HG03442 (cell line): ENCODE measurements around the gene CLIC2.
"Not testable (repeated sequence)": the region's sequence is repeated elsewhere in the genome, so short reads cannot be mapped to it uniquely, and the experiment has no call there.

Source experiments
- ATAC-seq: cut with Tn5 transposase; IDR thresholded peaks from one replicate; pipeline ENCODE4 v1.9.1; 2021; ENCODE audit warnings: mild to moderate bottlenecking, moderate library complexity; ENCODE audit not compliant: unreplicated experiment

Gene CLIC2

DNA sequence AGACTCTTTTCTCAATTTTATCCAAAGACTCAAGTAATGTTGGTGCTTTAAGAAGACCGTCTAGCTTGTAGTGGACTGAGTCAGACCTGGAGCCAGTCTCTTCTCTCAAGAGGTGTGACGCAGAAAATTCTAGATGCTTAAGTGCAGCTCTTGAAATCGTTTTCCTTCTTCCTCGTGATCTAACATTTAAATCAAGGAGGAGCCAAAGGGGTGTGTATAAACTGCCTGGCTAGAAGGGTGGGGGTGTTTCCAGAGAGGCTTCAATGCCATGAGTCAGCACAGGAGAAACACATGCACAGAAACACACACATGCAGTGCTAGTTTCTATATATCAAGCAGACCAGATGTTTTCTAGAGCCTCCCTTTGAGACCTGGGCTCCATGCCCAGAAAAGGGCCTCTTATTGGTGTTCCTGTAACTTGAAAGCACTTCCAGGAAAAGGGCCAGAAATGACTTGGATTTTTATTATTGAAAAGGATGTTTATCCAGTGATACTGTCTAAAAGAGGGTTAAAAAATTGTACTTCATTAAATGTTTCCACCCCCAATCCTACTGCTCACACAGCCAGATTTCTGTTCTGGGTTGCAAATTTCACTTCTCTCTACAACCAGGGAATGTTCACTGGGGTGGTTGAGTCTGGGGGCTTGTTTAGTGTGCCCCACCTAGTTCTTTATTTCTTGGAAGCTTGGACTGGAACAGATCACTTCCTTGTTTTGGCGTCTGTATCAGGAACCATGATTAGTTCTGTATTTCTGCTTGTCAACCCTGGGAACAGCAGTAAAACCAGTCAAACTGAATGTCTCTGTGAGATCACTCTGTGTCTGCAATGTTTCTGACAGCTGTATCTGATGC, at the start of gene CLIC2:
CLIC2 (minus strand) TSS at position 129 of the 851 bp plus-strand sequence. CDS start 187 bp downstream, outside the sequence.
- ATAC-seq, result peak; percentile 64

DNA sequence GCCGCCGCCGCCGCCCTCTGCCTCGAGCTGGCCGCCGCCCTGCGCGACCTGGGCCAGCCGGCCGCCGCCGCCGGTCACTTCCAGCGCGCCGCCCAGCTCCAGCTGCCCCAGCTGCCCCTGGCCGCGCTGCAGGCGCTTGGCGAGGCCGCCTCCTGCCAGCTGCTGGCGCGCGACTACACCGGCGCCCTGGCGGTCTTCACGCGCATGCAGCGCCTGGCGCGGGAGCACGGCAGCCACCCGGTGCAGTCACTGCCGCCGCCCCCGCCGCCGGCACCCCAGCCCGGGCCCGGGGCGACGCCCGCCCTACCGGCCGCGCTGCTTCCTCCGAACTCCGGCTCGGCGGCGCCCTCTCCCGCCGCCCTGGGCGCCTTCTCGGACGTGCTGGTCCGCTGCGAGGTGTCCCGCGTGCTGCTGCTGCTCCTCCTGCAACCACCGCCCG, 48.1 kb upstream of the CLIC2 start:
- ATAC-seq, result peak; percentile 36

DNA sequence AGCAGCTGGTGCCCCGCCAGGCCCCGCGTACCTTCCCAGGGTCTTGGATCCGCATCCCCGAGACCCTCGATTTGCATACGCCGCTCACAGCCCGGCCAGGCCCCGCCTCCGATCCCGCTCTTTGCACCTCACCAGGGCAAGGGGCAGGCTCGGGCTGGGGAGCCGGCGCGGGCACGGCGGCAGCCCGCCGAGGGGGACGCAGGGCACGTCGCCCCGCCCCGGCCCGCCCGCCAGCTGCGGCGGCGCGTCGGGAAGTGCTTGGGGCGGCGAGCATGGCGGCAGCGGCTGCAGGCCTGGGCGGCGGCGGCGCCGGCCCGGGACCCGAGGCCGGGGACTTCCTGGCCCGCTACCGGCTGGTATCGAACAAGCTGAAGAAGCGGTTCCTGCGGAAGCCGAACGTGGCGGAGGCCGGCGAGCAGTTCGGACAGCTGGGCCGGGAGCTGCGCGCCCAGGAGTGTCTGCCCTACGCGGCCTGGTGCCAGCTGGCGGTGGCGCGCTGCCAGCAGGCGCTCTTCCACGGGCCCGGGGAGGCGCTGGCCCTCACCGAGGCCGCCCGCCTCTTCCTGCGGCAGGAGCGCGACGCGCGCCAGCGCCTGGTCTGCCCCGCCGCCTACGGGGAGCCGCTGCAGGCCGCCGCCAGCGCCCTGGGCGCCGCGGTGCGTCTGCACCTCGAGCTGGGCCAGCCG, 47.6 kb upstream of the CLIC2 start, which contains the start of gene F8A2:
F8A2 (plus strand) TSS at position 253 of the 686 bp plus-strand sequence; CDS start at position 273, 20 bp downstream.
- ATAC-seq, result peak; percentile 73

DNA sequence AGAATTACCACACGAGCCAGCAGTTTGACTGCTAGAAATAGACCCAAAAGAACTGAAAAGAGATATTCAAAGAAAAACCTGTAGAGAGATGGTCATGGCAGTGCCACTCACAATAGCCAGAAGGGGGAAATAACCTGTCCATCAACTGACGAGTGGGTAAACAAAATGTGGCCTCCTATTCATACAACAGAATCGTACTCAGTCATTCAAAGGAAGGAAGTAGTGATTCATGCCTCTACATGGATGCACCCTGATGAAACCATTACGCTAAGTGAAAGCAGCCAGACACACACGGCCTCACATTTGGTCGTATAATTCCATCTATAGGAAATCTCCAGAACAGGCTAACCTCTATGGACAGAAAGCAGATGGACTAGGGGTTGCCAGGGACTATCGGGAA, 45.4 kb upstream of the CLIC2 start:
- ATAC-seq, result not testable (repeated sequence)

DNA sequence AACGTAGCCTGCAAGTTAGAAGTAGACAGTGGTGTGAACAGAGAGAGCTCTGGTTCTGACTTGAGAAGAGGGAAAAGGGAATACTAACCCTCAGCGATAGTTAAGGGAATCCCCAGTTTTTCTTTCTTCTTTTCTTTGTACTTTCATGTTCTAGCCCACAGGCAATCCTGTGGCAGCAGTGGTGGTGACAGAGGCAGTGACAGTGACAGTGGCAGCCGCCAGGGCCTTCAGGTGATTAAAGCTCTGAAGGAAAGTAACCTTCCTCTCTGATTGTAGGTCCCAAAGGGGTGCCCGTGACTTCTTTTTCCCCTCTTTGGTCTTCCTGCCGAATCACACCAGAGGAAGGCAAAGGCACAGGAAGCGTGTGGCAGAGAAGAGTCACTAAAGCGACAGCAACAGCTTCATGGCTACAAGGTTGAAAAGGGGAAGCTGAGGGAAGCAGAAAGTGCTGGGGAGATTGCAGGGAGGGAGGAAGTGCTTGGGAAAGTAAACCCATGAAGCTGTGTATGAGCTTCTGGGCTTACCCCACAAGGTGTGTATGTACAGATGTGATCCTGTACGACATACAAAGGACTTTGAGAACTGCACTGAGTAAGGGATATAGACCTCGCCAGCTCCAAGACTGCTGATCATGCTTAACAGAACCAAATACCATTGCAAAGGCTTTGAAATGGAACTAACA, 39.5 kb upstream of the CLIC2 start:
- ATAC-seq, result not testable (repeated sequence)

DNA sequence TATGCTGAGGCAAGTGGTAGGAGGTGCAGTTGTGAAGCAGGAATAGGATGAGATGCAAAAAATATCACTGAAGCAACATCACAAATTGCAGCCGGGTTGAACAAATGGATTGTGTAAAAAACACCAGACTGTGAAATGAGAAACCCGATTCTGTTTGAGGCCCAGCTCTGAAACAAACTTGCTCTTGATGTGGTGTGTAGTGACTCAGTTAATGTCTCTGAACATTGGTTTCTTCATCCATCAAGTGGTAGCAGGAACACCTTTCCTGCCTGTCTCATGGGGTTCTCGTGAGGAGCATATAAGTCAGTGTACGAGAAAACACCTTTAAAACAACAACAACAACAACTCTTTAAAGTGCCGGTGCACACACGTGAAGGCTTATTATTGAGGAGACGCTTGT, 29.3 kb upstream of the CLIC2 start:
- ATAC-seq, result not testable (repeated sequence)

DNA sequence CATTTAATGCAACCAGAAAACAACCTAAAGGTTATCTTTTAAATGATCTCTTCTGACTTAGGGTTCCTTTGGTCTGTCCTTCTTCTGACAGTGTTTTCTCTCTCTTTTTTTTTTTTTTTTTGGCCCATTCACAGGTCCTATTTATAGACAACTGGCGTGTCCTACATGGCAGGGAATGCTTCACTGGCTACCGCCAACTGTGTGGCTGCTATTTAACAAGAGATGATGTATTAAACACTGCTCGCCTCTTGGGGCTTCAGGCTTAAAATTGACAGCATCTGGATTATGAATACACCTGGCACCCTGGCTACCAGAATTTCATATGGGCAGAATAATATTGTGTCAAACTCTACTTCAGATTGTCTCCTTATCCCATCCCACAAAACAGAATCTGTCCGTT, 15.0 kb upstream of the CLIC2 start:
- not testable (repeated sequence) for ATAC-seq

DNA sequence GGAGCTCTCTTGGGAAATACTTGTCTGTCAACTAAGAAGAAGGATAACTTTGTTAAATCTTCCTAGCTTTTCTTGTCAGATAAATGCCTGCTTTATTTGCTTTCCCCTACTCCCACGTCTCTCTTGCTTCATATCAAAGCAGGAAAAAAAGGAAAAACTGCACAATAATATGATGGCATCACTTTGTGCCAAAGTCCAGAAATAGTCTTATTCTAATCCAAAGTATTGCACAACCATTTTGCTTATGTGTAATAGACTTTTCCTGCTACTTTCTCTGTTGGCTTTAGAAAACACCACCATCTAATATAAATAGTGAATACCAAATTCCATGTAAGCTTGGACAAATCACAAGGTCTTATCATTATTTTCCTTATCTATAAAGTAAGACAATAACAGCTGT, 11.3 kb upstream of the CLIC2 start:
- not testable (repeated sequence) for ATAC-seq

DNA sequence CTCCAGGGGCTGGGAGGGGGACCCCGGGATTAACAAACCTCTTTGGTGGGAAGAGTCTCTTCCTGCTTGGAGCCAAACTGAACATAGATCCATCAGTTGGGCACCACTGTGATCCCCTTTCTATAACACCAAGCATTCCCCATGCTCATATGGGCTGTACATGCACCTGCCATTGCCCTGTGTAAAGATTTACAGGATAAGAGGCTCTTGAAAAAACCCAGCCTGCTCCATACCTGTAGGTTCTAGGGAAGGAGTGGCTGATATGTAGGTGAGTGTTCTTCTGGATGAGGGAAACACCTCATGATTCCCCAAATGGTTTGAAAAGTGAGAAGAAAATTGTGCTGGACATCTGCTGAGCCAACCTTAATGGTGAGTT, 911 bp upstream of the CLIC2 start:
- not testable (repeated sequence) for ATAC-seq

DNA sequence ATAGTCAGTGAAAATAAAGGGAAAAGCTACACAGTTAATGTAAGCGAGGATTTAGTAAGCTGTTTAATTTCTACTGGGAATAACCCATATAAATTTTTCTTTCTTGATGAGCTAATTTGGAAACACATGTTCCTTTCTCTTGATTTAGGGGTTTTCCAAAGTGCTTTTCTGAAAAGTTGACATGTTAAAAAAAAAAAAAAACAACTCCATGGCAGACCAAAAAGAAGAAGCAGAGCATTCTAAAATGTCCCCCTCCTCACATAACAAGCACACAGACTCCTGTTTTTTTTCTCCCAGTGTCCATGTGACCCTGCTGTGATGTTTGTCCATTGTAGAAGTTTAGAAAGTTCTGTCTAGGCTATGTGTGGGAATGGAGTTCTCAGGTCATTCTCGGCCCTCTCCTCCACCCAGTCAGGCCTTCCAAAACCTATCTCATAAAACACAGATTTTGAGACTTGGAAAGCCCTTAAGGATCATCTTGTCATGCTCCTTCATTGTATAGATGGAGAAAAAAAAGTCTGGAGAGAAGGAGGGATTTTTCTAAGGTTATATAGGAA, 792 bp downstream of the CLIC2 start:
- ATAC-seq, result no peak

DNA sequence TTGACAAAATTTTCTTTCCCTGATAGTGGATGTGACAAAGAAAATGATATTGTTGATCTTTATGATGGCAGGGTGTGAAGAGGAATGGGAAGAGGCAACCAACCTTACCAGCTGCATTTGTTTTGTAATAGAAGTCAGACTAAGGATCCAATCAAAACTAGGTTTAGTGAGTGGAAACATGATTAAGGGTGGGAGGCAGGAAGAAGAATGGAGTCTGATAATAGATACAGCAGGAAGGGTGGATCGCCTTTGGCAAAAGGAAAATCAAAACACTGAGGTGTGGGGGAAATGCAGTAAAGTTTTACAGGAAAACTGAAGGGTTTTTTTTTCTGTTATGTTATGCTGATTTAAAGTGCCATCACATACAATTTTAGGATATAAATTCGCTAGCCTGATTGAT, 3.4 kb downstream of the CLIC2 start:
- no peak for ATAC-seq

DNA sequence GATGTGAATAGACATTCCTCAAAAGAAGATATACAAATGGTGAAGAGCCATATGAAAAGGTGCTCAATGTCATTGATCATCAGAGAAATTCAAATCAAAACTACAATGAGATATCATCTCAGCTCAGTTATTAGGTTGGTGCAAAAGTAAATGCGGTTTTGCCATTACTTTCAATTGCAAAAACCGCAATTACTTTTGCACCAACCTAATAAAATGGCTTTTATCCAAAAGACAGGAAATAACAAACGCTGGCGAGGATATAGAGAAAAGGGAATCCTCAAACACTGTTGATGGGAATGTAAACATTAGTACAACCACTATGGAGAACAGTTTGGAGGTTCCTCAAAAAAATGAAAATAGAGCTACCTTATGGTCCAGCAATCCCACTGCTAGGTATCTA, 5.1 kb downstream of the CLIC2 start:
- no peak for ATAC-seq

DNA sequence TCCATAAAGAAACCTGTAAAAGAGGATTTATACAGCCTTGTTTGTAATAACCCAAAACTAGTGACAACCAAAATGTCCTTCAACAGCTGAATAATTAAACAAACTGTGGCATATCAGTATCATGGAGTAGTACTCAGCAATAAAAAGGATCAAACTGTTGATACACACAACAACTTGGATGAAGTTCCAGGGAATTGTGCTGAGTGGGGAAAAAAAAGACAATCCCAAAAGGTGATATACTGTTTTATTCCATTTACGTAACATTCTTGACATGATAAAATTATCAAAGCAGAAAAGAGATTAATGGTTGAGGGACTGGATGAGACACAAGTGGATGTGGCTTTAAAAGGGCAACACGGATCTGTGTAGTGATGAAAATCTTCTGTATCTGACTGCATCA, 7.8 kb downstream of the CLIC2 start:
- no peak for ATAC-seq

DNA sequence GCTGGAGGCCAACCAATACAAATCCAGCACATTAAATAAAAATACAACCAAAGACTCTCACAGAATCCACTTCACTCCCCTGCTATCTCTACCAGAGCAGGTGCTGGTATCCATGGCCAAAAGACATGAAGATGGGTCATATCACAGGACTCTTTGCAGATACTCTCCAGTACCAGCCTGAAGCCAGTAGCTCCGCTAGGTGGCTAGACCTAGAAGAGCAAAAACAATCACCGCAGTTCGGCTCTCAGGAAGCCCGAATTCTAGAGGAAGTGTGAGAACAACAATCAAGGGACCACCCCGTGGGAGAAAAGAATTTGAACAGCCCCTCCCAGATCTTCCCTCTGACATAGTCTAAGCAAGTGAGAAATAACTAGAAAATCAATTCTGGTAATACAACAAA, 20.2 kb downstream of the CLIC2 start:
- no peak for ATAC-seq

DNA sequence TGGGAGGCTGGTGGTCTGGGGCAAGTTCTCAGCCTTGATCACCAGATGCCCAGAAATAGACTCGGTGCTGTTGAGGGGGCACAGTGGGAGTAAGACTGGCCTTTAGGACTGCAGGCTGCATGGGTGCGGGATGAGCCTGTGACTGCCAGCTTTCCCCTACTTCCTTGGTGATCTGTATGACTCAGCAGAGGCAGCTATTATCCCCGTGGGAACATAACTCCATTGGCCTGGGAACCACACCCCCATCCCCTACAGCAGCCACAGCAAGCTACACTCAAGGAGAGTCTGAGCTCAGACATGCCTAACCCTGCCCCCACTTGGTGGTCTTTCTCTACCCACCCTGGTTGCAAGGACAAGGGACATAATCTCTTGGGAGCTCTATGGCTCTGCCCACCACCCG, 20.6 kb downstream of the CLIC2 start:
- ATAC-seq, result no peak

DNA sequence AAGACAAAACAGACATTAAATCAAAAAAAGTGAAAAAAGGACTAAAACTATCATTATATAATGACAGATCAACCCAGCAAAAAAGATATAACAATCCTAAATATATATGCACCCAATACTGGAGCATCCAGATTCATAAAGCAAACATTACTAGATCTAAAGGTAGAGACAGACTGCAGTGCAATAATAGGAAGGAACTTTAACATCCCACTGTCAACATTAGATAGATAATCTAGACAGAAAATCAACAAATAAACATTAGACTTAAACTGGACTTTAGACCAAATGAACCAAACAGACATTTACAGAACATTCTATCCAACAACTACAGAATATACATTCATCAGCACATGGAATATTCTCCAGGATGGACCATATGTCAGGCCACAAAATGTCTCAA, 40.6 kb downstream of the CLIC2 start:
- ATAC-seq, result no peak

DNA sequence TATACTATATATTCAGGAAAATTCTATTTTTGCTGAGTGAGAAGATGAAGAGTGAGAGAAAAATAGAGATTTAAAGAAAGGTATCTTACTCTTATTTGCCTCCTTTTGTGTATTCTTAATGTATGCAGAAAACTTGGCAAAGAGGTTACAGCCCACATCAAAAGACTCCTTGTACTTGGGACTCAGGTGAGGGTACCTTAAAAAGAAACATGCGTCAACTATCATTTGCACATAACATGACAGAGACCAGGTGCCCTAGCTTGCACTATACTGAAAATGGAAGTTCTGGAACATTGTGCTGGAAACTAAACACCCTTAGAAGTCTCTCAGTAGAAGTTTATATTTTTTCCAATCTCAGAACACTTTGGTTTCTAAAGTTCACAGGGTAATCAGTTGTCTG, 54.5 kb downstream of the CLIC2 start:
- no peak for ATAC-seq

DNA sequence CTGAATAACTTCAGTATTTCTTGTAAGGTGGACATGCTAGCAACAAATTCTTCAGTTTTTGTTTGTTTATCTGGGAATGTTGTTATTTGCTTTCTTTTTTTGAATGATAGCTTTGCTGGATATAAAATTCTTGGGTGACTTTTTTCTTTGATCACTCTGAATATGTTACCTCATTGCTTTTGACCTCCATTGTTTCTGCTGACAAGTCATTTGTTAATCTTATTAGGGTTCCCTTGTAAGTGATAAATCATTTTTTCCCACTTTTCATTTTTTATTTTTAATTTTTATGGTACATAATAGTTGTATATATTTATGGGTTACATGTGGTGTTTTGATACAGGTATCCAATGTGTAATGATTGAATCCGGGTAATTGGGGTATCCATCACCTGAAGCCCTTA, 63.4 kb downstream of the CLIC2 start:
- ATAC-seq, result no peak

DNA sequence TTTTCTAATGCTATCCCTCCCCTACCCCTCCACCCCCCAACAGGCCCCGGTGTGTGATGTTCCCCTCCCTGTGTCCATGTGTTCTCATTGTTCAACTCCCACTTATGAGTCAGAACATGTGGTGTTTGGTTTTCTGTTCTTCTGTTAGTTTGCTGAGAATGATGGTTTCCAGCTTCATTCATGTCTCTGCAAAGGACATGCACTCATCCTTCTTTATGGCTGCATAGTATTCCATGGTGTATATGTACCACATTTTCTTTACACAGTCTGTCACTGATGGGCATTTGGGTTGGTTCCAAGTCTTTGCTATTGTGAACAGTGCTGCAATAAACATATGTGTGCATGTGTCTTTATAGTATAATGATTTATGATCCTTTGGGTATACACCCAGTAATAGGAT, 66.4 kb downstream of the CLIC2 start:
- ATAC-seq, result not testable (repeated sequence)

DNA sequence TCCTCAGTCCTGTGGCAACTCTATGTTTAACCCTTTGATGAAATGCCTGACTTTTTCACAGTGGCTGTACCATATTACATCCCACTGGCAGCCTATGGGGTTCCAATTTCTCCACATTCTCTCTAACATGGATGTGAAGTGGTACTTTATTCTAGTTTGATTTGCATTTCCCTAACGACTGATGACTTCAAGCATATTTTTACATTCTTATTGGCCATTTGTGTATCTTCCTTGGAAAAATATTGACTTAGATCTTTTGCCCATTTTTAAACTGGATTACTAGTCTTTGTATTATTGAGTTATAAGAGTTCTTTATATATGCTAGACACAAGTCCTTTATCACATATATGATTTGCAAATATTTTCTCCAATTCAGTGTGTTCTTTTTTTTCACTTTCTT, 68.0 kb downstream of the CLIC2 start:
- ATAC-seq, result no peak
